HPDE6-E6E7 (cell line): Measurements from ENCODE around the gene SSBP3.
"Not testable (repeated sequence)": the region's sequence is repeated elsewhere in the genome, so short reads cannot be mapped to it uniquely, and the experiment has no call there.

Experiments used
- DNase-seq: peaks from one replicate; pipeline ENCODE4 v3.0.0; 2011; ENCODE audit warnings: missing footprints; ENCODE audit errors: extremely low spot score

Gene SSBP3

GRCh38 chr1:54221113-54221834 is 184.9 kb downstream of the SSBP3 start:
- DNase-seq: no peak

DNA sequence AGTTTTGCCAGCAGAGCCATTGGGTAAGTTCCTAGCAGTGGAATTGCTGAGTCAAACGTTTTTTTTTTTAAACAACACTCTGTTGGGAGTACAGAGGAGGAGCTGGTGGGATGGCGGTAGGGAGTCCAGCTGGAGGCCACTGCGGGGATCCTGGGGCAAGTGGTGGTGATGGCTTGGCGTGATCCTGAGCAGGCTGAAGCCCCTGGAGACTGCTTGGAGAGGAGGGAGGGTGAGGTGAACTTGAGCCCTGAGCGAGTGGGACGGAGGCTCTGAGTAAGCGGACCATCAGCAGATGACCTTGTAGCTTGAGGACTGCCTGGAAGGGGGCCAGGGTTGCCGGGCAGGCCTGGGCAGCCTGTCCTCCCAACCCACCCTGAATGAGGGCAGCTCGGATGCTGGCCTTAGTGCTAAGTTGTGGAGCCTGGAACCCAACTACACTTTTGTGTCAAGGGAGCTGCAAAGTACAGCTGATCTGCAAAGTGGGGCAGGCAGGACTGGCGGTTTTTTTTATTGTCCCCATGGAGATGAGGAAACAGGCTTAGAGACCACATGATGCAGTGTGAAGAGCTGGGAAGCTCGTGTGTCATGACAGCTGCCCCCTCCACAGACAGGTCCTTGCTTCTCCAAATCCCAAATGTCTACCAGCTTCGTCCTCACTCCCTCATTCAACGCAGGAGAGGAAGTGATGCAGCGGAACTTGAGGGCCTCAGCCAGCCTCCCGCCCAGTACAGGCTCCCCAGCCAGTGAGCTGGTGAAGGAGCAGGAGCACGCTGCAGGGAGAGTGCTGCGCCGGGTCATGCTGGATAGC is 186.0 kb downstream of the SSBP3 start:
- no peak for DNase-seq

DNA sequence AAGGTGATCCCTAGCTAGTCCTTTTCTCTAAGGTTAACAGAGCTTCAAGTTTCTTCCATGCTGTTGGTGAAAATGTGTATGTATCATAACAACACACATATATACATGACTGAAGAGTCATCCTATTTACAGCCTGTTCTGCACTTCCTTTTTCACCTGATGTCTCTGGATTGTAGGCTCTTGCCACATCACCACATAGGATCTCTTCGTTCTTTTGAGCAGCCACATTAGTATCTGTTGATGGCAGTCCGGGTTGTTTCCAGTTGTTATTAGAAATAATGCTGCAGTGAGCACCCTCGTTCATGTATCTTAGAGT is 186.5 kb downstream of the SSBP3 start:
- DNase-seq: no peak

GRCh38 chr1:54218883-54219687 is 187.1 kb downstream of the SSBP3 start:
- DNase-seq: no peak

DNA sequence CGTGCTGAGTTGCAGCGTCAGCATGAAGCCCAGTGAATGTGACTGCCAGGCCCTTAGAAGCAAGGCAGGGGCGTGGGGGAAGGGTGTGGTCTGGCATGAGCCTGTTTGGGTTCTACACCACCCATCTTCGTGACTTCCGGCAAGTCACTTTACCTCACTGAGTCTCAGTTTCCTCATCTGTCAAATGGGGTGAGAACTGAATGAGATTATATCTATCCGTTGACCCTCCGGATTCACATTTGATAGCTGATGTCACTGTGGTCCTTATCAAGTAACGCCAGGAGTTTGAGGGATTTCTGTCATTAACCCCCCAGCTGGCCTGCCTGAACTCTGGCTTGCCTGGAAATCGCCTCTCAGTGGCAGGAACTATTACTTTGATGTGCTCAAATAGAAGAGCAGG is 190.7 kb downstream of the SSBP3 start:
- no peak for DNase-seq

- no peak for DNase-seq
Observed at GRCh38 chr1:54212872-54213271, 193.3 kb downstream of the SSBP3 start.

GRCh38 chr1:54207896-54208295 is 198.3 kb downstream of the SSBP3 start:
- not testable (repeated sequence) for DNase-seq

GRCh38 chr1:54207287-54207686 is 198.9 kb downstream of the SSBP3 start:
- no peak for DNase-seq

GRCh38 chr1:54204199-54204598 is 202.0 kb downstream of the SSBP3 start:
- no peak for DNase-seq

DNA sequence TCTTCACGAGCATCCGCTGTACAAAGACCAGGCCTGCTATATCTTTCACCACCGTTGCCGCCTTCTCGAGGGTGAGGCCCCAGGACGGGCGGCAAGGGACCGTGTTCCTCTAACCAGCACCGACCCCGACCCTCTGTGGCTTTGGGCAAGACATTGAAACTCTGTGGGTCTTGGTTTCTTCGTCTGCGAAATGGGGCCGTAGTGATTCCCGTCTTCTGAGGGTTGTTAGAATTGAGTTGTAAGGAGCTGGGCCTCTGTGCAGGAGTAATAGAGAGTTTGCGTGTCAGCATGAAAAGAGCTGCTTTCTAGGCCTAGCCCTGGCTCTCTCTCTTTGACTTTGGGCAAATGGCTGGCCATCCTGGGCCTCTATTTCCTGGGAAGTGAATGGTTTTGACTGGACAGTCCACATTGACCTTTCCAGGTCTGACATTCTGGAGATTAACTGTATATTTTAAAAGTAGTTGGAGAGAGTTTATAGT is 205.6 kb downstream of the SSBP3 start:
- DNase-seq: no peak

- peak; percentile 99 for DNase-seq
Observed at GRCh38 chr1:54199765-54200518, 206.3 kb downstream of the SSBP3 start, which contains the start of the genes CYB5RL and MRPL37. TSS of gene CYB5RL (minus strand) at chr1:54200030. CDS start at chr1:54195616, 4,414 bp downstream. TSS of gene MRPL37 (plus strand) at chr1:54200167. CDS start at chr1:54200244, 77 bp downstream.

DNA sequence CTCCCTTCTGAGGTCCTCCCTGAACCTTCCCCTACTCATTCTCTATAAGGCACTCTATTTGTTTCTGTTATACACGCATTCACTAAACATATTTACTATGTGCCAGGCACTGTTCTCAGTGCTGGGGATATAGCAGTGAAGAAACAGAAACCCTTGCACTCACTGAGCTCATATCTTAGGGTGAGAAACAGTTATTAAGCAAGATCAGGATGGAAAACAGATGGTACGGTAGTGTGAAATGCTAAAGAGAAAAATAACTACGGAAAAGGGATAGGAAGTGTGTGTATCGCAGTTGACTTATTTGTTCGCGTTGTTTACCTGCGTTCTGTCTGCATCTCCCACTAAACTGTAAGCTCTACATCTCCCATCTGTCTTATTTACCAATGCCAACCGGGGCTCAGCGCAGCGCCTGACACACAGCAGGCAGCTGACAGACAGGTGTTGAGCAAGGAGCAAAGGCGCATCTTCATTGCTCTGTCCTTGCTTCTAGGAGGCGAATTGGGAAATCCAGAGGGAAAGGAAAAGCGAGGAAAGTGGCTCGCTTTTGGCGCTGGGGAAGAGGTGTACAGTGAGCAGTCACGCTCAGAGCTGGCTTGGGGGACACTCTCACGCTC is 206.9 kb downstream of the SSBP3 start:
- DNase-seq: peak; percentile 20

DNA sequence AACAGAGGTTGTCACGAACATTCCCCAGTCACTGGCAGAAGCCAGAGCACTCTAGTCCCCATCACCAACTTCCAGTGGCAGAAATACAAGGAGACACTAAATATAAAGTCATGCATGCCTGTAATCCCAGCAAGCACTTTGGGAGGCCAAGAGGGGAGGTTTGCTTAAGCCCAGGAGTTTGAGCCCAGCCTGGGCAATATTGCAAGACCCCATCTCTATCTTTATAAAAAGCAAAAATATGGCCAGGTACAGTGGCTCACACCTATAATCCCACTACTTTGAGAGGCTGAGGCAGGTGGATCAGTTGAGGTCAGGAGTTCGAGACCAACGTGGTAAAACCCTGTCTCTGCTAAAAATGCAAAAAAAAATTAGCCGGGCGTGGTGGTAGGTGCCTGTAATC is 212.7 kb downstream of the SSBP3 start:
- DNase-seq: no peak

DNA sequence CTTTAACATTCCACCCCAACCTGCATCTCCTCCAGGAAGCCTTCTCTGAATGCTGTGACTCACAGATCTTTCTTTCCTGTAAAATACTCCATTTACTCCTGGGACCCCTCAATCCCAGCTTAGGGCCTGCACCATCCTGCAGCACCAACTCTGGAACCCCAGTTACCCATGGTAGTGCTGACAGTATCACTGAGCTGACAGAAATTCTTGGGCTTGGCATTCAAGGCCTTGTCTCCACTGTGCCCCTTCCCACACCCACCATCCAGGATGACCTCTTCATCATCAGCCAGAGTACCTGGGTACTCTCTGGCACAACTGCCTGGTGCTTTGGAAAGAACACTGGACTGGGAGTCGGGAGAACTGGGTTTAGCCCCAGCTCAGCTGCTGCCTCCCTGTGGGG is 214.7 kb downstream of the SSBP3 start:
- no peak for DNase-seq

GRCh38 chr1:54190526-54190925 is 215.7 kb downstream of the SSBP3 start:
- no peak for DNase-seq

DNA sequence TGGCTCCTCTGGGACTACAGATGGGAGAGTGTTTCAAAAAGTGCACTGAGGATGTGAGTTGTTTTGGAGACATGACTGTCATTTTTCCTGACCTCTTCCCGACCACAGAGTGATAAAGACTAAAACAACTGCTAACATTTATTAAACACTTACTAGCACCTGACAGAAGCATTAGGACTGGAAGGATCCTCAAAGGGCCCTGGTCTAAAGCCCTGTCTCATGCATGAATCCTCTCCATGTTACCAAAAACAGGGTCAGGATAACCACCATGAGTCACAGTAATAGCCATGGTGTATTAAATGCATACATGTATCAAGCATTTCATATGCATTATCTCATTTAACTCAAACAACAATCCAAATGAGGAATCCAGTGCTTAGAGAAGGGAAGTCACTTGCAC is 217.9 kb downstream of the SSBP3 start:
- DNase-seq: no peak

- DNase-seq: no peak
Observed at GRCh38 chr1:54186056-54186455, 220.1 kb downstream of the SSBP3 start.

- DNase-seq: no peak
Observed at GRCh38 chr1:54180701-54181360, 225.4 kb downstream of the SSBP3 start.

DNA sequence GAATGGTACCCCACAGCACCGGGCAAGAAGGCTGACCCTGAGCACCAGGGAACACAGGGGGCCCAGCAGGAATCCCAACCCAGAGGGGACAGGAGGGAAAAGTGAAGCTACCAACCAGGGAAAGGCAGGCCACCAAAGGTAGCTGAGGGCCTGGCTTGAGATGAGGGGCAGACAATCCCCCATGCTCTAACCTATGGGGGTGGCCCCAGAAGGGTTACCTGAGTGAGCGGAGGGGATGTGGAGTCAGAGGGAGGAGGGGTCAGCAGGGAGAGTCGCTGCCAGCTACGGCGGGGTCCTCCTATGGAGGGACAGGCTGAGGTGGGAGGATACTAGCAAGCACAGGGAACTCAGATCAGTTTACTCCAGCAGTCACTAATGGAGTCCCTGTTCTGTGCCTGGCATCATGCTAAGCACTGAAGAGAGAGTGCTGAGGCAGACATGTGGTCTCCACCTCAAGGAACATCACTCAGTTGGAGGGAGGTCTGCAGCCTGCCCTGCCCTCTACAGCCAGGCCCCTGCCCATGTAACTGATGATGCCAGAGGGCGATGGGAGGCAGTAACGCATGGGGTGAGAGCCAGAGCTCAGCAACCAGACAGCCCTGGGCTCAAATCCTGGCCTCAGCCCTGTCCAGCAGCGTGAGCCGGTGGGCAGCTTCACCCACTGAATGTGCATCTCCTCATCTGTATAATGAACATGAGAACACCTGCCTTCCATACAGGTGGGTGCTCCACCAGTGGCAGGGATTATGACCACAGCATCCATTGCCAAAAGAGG is 227.7 kb downstream of the SSBP3 start:
- DNase-seq: no peak

GRCh38 chr1:54177726-54178125 is 228.5 kb downstream of the SSBP3 start:
- no peak for DNase-seq
